22Rv1 (cell line): ENCODE results near the gene GIMAP6.
"Not testable (repeated sequence)": the region's sequence is repeated elsewhere in the genome, so short reads cannot be mapped to it uniquely, and the experiment has no call there.

Source experiments
- H3K27ac ChIP-seq: fragments of 450-650 bp; 2 replicates; pipeline ENCODE4 v1.5.1; 2017
- ZFX ChIP-seq: fragments of 450-650 bp; IDR thresholded peaks from 2 replicates; pipeline ENCODE4 v1.6.1; 2017; ENCODE audit warnings: antibody characterized with exemption, borderline replicate concordance
- TF ChIP-seq, protein P1 (sequence below): fragments of 450-650 bp; IDR thresholded peaks from 2 replicates; pipeline ENCODE4 v1.5.1; 2017; ENCODE audit warnings: mild to moderate bottlenecking

The GIMAP6 gene

DNA sequence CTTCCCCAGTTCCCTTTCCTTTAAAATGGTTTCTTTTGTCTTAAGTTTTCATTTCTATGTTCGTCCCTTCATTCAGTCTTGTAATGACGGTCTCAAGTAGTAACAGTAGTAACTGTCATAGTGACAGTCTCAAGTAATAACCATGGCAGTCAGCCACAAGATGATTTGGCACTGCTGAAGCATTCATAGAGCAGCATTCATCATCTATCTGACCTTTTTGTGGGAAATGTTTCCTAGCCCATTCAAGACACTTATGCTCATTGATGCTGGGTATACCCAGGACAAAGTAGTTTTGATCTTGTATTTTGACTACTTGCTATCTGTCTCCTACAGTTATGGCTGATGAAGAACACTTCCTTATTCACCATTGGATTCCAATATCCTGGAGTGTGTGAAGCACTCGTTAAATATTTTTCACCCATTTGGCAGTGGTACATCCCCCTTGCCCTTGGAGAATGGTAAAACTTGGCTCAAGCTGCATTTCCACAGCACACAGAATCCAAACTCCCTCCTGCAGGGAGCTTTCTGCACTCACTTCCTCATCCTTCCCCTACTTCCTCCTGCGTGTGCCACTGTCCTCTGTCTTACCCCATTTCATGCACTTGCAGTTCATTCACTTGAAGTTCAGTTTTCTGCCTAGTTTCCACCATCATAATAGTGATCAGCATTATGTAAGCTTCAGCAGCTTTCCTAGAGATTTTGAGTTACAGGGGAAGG is 46.0 kb downstream of the GIMAP6 start:
- H3K27ac ChIP-seq, result no peak overlapping the region
- TF ChIP-seq, protein P1, sequence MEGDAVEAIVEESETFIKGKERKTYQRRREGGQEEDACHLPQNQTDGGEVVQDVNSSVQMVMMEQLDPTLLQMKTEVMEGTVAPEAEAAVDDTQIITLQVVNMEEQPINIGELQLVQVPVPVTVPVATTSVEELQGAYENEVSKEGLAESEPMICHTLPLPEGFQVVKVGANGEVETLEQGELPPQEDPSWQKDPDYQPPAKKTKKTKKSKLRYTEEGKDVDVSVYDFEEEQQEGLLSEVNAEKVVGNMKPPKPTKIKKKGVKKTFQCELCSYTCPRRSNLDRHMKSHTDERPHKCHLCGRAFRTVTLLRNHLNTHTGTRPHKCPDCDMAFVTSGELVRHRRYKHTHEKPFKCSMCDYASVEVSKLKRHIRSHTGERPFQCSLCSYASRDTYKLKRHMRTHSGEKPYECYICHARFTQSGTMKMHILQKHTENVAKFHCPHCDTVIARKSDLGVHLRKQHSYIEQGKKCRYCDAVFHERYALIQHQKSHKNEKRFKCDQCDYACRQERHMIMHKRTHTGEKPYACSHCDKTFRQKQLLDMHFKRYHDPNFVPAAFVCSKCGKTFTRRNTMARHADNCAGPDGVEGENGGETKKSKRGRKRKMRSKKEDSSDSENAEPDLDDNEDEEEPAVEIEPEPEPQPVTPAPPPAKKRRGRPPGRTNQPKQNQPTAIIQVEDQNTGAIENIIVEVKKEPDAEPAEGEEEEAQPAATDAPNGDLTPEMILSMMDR, result no peak
- TF ChIP-seq ZFX, result no peak

DNA sequence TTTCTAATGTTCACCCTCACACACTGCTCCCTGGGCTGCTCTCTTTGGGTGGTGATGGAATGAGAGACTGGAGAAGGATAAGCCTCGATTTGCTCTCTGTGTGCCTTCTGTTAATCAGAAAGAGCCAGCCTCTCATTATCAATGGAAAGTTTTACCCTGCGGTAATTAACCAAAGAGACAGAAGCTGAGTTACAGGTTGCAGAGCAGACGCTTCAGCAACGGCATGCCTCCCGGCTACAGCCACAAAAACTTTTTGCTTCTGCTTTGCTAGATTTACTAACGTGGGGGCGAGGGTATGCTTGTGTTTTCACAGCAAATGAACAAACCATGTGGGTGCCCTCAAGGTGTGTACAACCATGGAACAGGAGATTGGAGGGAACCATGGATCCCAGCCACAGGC is 47.0 kb downstream of the GIMAP6 start:
- TF ChIP-seq, protein P1, result no peak
- no peak for TF ChIP-seq ZFX
- no peak overlapping the region for H3K27ac ChIP-seq

DNA sequence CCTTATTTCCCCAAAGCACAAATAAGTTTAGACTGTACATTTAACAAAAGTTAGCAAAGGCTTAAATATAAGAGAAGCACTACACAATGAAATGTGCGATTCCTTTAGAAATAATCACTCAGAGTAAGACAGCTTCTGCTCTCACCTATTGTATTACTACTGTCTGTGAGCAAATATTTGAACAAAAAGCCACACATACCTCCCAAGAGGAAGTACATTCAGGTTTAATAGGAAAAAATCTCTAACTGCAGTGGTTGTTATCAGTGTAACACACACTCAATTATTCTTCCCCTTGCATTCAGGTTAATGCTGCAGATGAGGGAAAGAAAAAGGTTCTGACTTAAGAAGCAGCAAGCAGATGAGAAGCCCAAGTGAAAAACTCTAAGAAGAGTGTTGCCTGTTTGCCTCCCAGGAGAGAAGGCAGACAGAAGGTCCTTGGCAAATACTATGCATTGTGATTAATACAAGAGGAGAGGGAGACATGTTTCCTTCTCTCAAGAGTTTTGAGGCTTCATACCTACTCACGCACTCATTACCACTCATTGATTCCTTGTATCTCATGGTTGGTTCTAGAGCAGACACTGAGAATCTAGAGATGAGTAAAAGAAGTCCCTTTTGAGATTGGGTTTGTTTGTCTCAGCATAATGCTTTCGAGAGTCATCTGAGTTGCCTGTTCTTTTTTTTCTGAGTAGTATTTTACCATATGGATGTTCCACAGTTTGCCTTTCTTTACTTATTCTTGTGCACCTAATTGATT is 51.4 kb downstream of the GIMAP6 start:
- no peak for TF ChIP-seq ZFX
- TF ChIP-seq, protein P1, result no peak

DNA sequence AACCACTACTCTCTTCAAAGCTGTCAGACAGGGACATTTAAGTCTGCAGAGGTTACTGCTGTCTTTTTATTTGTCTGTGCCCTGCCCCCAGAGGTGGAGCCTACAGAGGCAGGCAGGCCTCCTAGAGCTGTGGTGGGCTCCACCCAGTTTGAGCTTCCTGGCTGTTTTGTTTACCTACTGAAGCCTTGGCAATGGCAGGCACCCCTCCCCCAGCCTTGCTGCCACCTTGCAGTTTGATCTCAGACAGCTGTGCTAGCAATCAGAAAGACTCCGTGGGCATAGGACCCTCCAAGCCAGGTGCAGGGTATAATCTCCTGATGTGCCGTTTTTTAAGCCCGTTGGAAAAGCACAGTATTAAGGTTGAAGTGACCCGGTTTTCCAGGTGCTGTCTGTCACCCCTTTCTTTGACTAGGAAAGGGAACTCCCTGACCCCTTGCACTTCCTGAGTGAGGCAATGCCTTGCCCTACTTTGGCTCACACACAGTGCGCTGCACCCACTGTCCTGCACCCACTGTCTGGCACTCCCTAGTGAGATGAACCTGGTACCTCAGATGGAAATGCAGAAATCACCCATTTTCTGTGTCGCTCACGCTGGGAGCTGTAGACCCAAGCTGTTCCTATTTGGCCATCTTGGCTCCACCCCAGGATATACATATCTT is 52.1 kb downstream of the GIMAP6 start:
- not testable (repeated sequence) for H3K27ac ChIP-seq

More for the DNA sequence above, 51.4 kb downstream of the GIMAP6 start:
- no peak overlapping the region for H3K27ac ChIP-seq
